ENCODE data around the gene PTPRG.

PTPRG gene

GRCh38 chr3:61983479-61983878 lies 422.1 kb downstream of the PTPRG start:
- DNase-seq, result no peak

GRCh38 chr3:61985020-61985419 lies 423.6 kb downstream of the PTPRG start:
- no peak for DNase-seq

GRCh38 chr3:61986473-61986872 lies 425.1 kb downstream of the PTPRG start:
- DNase-seq, result no peak

GRCh38 chr3:61989681-61990080 lies 428.3 kb downstream of the PTPRG start:
- no peak for DNase-seq

GRCh38 chr3:61990327-61991027 lies 429.1 kb downstream of the PTPRG start:
- DNase-seq, result no peak

GRCh38 chr3:61991706-61992105 lies 430.3 kb downstream of the PTPRG start:
- no peak for DNase-seq

- DNase-seq, result no peak
These were observed 435.0 kb downstream of the PTPRG start for GRCh38 chr3:61996366-61996765.

- no peak for DNase-seq
These were observed 435.7 kb downstream of the PTPRG start for GRCh38 chr3:61997101-61997500.

- DNase-seq, result no peak
These were observed 442.5 kb downstream of the PTPRG start for GRCh38 chr3:62003835-62004234.

- DNase-seq, result no peak
These were observed 445.7 kb downstream of the PTPRG start for GRCh38 chr3:62007036-62007435.

GRCh38 chr3:62010989-62011388 lies 449.6 kb downstream of the PTPRG start:
- no peak for DNase-seq

GRCh38 chr3:62011666-62012065 lies 450.3 kb downstream of the PTPRG start:
- no peak for DNase-seq

GRCh38 chr3:62013951-62014350 lies 452.6 kb downstream of the PTPRG start:
- DNase-seq, result no peak

- no peak for DNase-seq
These were observed 453.7 kb downstream of the PTPRG start for GRCh38 chr3:62015111-62015510.

GRCh38 chr3:62019906-62020305 lies 458.5 kb downstream of the PTPRG start:
- DNase-seq, result no peak

- no peak for DNase-seq
These were observed 459.3 kb downstream of the PTPRG start for GRCh38 chr3:62020706-62021105.

- DNase-seq, result no peak
These were observed 460.9 kb downstream of the PTPRG start for GRCh38 chr3:62022312-62022711.

- no peak for DNase-seq
These were observed 463.5 kb downstream of the PTPRG start for GRCh38 chr3:62024882-62025281.

- DNase-seq, result no peak
These were observed 464.5 kb downstream of the PTPRG start for GRCh38 chr3:62025913-62026312.

- DNase-seq, result no peak
These were observed 465.9 kb downstream of the PTPRG start for GRCh38 chr3:62027241-62027640.

- DNase-seq, result no peak
These were observed 466.4 kb downstream of the PTPRG start for GRCh38 chr3:62027796-62028195.

- no peak for DNase-seq
These were observed 466.9 kb downstream of the PTPRG start for GRCh38 chr3:62028236-62028635.

GRCh38 chr3:62032738-62033137 lies 471.4 kb downstream of the PTPRG start:
- DNase-seq, result no peak

- DNase-seq, result no peak
These were observed 474.2 kb downstream of the PTPRG start for GRCh38 chr3:62035402-62036057.

GRCh38 chr3:62036726-62037125 lies 475.4 kb downstream of the PTPRG start:
- no peak for DNase-seq
